WTC11 (cell line): ENCODE results near the gene PGAP6. TPM values are rescaled to one million over a fixed set of nuclear protein-coding genes. Genes with fewer than 3 reads are reported as not detected.

Source experiments
- ATAC-seq: fragments of 200-7000 bp; cut with Tn5 transposase; 2 replicates; pipeline ENCODE4 v1.10.0; 2021; ENCODE audit warnings: mild to moderate bottlenecking, moderate library complexity
- CTCF ChIA-PET: fragments of 300-600 bp; sonication (Branson Sonifier 250); formaldehyde crosslinking; loops from one replicate; lab custom pipeline; 2021; ENCODE audit warnings: antibody characterized with exemption; lab: Charles Lee
- POLR2A ChIA-PET: fragments of 350-600 bp; sonication (Branson Sonifier 250); formaldehyde crosslinking; loops from one replicate; lab custom pipeline; 2021; ENCODE audit warnings: antibody characterized with exemption; lab: Charles Lee
- DNase-seq: peaks from one replicate; pipeline ENCODE4 v3.0.0; 2021; ENCODE audit warnings: low spot score
- H3K27ac Mint-ChIP-seq: 2 replicates; pipeline ENCODE4 v1.8.0; 2021; ENCODE audit warnings: mixed read lengths
- H3K27me3 Mint-ChIP-seq: 2 replicates; pipeline ENCODE4 v1.8.0; 2021; ENCODE audit warnings: low read depth, mild to moderate bottlenecking, moderate library complexity, mixed read lengths
- H3K36me3 Mint-ChIP-seq: 2 replicates; pipeline ENCODE4 v1.8.0; 2021; ENCODE audit warnings: mixed read lengths
- H3K4me1 Mint-ChIP-seq: 2 replicates; pipeline ENCODE4 v1.8.0; 2022; ENCODE audit warnings: mixed read lengths
- H3K4me3 Mint-ChIP-seq: 2 replicates; pipeline ENCODE4 v1.8.0; 2021; ENCODE audit warnings: mild to moderate bottlenecking, moderate library complexity, mixed read lengths
- H3K9me3 Mint-ChIP-seq: 2 replicates; pipeline ENCODE4 v1.8.0; 2021; ENCODE audit warnings: mixed read lengths
- ATF1 ChIP-seq: sonication (generic); formaldehyde crosslinking; IDR thresholded peaks from 2 replicates; pipeline ENCODE4 v1.8.1; 2023; ENCODE audit warnings: mild to moderate bottlenecking, moderate library complexity, missing genetic modification reagents
- ATF2 ChIP-seq: sonication (generic); formaldehyde crosslinking; IDR thresholded peaks from 2 replicates; pipeline ENCODE4 v1.8.1; 2022; ENCODE audit warnings: low read depth, missing genetic modification reagents, borderline replicate concordance
- CTCF ChIP-seq: fragments of 200-600 bp; IDR thresholded peaks from 2 replicates; pipeline ENCODE4 v1.8.0; 2022; ENCODE audit warnings: antibody characterized with exemption
- HMGA2 ChIP-seq: fragments of 250-450 bp; sonication (Bioruptor Pico); IDR thresholded peaks from 2 replicates; pipeline ENCODE4 v1.4.0; 2021; ENCODE audit warnings: mild to moderate bottlenecking, moderate library complexity
- NFATC4 ChIP-seq: fragments of 250-450 bp; sonication (Bioruptor Pico); IDR thresholded peaks from 2 replicates; pipeline ENCODE4 v1.9.0; 2021; ENCODE audit warnings: mild to moderate bottlenecking
- NFYB ChIP-seq: sonication (generic); formaldehyde crosslinking; conservative IDR thresholded peaks from 2 replicates; pipeline ENCODE4 v1.8.0; 2022; ENCODE audit warnings: low read depth, missing genetic modification reagents
- RORB ChIP-seq: fragments of 250-450 bp; sonication (Bioruptor Pico); IDR thresholded peaks from 2 replicates; pipeline ENCODE4 v1.9.0; 2021; ENCODE audit warnings: mild to moderate bottlenecking
- SP1 ChIP-seq: sonication (generic); formaldehyde crosslinking; conservative IDR thresholded peaks from 2 replicates; pipeline ENCODE4 v1.8.1; 2022; ENCODE audit warnings: missing genetic modification reagents
- ZBTB21 ChIP-seq: sonication (generic); formaldehyde crosslinking; IDR thresholded peaks from 2 replicates; pipeline ENCODE4 v1.8.1; 2023; ENCODE audit warnings: mild to moderate bottlenecking, missing genetic modification reagents, borderline replicate concordance
- ZBTB43 ChIP-seq: sonication (generic); formaldehyde crosslinking; IDR thresholded peaks from 2 replicates; pipeline ENCODE4 v1.8.1; 2023; ENCODE audit warnings: mild to moderate bottlenecking, missing genetic modification reagents
- ZNF232 ChIP-seq: sonication (generic); formaldehyde crosslinking; IDR thresholded peaks from 2 replicates; pipeline ENCODE4 v1.8.0; 2022; ENCODE audit warnings: mild to moderate bottlenecking, missing genetic modification reagents
- ZNF317 ChIP-seq: sonication (generic); formaldehyde crosslinking; IDR thresholded peaks from 2 replicates; pipeline ENCODE4 v1.8.1; 2023; ENCODE audit warnings: low read depth, mild to moderate bottlenecking, moderate library complexity, missing genetic modification reagents, borderline replicate concordance
- total RNA-seq: library from RNA; stranded (reverse); gene quantifications from 3 replicates; pipeline ENCODE4 v1.2.3, GENCODE V29; 2021
- TF ChIP-seq, protein P1 (sequence below): fragments of 250-450 bp; sonication (Bioruptor Pico); IDR thresholded peaks from 2 replicates; pipeline ENCODE4 v1.9.0; 2021; ENCODE audit warnings: mild to moderate bottlenecking, borderline replicate concordance
- TF ChIP-seq, protein P2 (sequence below): sonication (generic); formaldehyde crosslinking; conservative IDR thresholded peaks from 2 replicates; pipeline ENCODE4 v1.8.1; 2022; ENCODE audit warnings: mild to moderate bottlenecking, missing genetic modification reagents
- TF ChIP-seq, protein P3 (sequence below): sonication (generic); formaldehyde crosslinking; IDR thresholded peaks from 2 replicates; pipeline ENCODE4 v1.8.1; 2023; ENCODE audit warnings: mild to moderate bottlenecking, missing genetic modification reagents, borderline replicate concordance

PGAP6 gene
- total RNA-seq, 1 experiment from 2014 or later: 108 TPM

GRCh38 chr16:359067-359763 is 22.6 kb downstream of the PGAP6 start (continued):
- TF ChIP-seq NFATC4 (CRISPR knock-in tag) (no peak), ZNF232 (CRISPR knock-in tag) (no peak), ZBTB43 (CRISPR knock-in tag) (no peak), ATF2 (no peak), NFYB (no peak), HMGA2 (CRISPR knock-in tag) (no peak)
- TF ChIP-seq, protein P1, sequence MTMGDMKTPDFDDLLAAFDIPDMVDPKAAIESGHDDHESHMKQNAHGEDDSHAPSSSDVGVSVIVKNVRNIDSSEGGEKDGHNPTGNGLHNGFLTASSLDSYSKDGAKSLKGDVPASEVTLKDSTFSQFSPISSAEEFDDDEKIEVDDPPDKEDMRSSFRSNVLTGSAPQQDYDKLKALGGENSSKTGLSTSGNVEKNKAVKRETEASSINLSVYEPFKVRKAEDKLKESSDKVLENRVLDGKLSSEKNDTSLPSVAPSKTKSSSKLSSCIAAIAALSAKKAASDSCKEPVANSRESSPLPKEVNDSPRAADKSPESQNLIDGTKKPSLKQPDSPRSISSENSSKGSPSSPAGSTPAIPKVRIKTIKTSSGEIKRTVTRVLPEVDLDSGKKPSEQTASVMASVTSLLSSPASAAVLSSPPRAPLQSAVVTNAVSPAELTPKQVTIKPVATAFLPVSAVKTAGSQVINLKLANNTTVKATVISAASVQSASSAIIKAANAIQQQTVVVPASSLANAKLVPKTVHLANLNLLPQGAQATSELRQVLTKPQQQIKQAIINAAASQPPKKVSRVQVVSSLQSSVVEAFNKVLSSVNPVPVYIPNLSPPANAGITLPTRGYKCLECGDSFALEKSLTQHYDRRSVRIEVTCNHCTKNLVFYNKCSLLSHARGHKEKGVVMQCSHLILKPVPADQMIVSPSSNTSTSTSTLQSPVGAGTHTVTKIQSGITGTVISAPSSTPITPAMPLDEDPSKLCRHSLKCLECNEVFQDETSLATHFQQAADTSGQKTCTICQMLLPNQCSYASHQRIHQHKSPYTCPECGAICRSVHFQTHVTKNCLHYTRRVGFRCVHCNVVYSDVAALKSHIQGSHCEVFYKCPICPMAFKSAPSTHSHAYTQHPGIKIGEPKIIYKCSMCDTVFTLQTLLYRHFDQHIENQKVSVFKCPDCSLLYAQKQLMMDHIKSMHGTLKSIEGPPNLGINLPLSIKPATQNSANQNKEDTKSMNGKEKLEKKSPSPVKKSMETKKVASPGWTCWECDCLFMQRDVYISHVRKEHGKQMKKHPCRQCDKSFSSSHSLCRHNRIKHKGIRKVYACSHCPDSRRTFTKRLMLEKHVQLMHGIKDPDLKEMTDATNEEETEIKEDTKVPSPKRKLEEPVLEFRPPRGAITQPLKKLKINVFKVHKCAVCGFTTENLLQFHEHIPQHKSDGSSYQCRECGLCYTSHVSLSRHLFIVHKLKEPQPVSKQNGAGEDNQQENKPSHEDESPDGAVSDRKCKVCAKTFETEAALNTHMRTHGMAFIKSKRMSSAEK: no peak

GRCh38 chr16:356741-357140 is 25.0 kb downstream of the PGAP6 start:
- no peak overlapping the region for H3K27ac Mint-ChIP-seq
- DNase-seq: no peak
- no peak for ATAC-seq
- no peaks in the 10 kb centered on the region for H3K4me1 Mint-ChIP-seq
- no peaks in the 10 kb centered on the region for H3K27me3 Mint-ChIP-seq
- no peaks in the 10 kb centered on the region for H3K36me3 Mint-ChIP-seq
- no peaks in the 10 kb centered on the region for H3K9me3 Mint-ChIP-seq
- no peak overlapping the region for H3K4me3 Mint-ChIP-seq
- TF ChIP-seq CTCF: no peak
- TF ChIP-seq, protein P2, sequence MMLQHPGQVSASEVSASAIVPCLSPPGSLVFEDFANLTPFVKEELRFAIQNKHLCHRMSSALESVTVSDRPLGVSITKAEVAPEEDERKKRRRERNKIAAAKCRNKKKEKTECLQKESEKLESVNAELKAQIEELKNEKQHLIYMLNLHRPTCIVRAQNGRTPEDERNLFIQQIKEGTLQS (CRISPR knock-in tag): no peak
- TF ChIP-seq SP1: no peak
- no peak for TF ChIP-seq RORB (CRISPR knock-in tag)
- TF ChIP-seq ZBTB21 (CRISPR knock-in tag): no peak
- TF ChIP-seq, protein P3, sequence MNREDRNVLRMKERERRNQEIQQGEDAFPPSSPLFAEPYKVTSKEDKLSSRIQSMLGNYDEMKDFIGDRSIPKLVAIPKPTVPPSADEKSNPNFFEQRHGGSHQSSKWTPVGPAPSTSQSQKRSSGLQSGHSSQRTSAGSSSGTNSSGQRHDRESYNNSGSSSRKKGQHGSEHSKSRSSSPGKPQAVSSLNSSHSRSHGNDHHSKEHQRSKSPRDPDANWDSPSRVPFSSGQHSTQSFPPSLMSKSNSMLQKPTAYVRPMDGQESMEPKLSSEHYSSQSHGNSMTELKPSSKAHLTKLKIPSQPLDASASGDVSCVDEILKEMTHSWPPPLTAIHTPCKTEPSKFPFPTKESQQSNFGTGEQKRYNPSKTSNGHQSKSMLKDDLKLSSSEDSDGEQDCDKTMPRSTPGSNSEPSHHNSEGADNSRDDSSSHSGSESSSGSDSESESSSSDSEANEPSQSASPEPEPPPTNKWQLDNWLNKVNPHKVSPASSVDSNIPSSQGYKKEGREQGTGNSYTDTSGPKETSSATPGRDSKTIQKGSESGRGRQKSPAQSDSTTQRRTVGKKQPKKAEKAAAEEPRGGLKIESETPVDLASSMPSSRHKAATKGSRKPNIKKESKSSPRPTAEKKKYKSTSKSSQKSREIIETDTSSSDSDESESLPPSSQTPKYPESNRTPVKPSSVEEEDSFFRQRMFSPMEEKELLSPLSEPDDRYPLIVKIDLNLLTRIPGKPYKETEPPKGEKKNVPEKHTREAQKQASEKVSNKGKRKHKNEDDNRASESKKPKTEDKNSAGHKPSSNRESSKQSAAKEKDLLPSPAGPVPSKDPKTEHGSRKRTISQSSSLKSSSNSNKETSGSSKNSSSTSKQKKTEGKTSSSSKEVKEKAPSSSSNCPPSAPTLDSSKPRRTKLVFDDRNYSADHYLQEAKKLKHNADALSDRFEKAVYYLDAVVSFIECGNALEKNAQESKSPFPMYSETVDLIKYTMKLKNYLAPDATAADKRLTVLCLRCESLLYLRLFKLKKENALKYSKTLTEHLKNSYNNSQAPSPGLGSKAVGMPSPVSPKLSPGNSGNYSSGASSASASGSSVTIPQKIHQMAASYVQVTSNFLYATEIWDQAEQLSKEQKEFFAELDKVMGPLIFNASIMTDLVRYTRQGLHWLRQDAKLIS: no peak
- TF ChIP-seq ATF1: no peak
- no peak for TF ChIP-seq ZNF317 (CRISPR knock-in tag)
- TF ChIP-seq, all 79 proteins: peak for 0
- CTCF ChIA-PET: interaction anchor here (0.6 kb wide), 1 partner anchor 131 kb away, joined by 3 read pairs; no protein-coding TSS in a partner anchor
- POLR2A ChIA-PET: no interaction called here
